NCI-H146 treated with DMSO at 0.1 percent for 48 hours (cell line): ENCODE data around the gene CCR5AS.

ENCODE experiments used
- DNase-seq: peaks from one replicate; lab custom pipeline; 2025; ENCODE audit not compliant: unreplicated experiment; lab: John Stamatoyannopoulos, UW

Gene CCR5AS

DNA sequence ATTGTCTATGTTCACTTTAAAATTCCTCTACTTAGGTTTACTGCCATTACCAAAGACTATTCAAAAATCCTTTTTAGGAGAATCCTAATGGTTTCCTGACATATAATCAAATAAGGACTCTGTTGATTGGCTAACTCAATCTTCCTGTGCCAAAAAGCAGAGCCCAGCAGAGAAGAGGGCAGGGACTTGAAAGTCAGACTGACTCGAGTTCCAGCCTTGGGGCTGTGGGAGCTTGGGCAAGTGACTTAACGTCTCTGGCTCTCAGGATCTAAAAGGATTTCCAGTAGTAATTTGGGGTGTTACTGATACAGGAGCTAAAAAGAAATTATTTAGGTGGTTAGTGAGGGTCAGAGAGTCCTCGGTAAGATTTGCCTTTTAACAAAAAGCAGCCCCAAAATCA, 25.2 kb downstream of the CCR5AS start:
- no peak for DNase-seq

- DNase-seq, result no peak
These were observed 26.2 kb downstream of the CCR5AS start for GRCh38 chr3:46380471-46381221.

- DNase-seq, result peak; percentile 9
These were observed 28.4 kb downstream of the CCR5AS start for GRCh38 chr3:46378426-46378942.

DNA sequence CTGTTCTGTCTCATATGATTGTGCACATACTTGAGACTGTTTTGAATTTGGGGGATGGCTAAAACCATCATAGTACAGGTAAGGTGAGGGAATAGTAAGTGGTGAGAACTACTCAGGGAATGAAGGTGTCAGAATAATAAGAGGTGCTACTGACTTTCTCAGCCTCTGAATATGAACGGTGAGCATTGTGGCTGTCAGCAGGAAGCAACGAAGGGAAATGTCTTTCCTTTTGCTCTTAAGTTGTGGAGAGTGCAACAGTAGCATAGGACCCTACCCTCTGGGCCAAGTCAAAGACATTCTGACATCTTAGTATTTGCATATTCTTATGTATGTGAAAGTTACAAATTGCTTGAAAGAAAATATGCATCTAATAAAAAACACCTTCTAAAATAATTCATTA, 31.1 kb downstream of the CCR5AS start:
- no peak for DNase-seq

DNA sequence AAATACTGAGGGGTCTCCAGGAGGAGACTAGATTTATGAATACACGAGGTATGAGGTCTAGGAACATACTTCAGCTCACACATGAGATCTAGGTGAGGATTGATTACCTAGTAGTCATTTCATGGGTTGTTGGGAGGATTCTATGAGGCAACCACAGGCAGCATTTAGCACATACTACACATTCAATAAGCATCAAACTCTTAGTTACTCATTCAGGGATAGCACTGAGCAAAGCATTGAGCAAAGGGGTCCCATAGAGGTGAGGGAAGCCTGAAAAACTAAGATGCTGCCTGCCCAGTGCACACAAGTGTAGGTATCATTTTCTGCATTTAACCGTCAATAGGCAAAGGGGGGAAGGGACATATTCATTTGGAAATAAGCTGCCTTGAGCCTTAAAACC, 31.6 kb downstream of the CCR5AS start:
- DNase-seq, result no peak

DNA sequence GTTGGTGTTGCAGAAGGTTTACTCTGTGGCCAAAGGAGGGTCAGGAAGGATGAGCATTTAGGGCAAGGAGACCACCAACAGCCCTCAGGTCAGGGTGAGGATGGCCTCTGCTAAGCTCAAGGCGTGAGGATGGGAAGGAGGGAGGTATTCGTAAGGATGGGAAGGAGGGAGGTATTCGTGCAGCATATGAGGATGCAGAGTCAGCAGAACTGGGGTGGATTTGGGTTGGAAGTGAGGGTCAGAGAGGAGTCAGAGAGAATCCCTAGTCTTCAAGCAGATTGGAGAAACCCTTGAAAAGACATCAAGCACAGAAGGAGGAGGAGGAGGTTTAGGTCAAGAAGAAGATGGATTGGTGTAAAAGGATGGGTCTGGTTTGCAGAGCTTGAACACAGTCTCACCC, 32.1 kb downstream of the CCR5AS start:
- DNase-seq, result no peak

GRCh38 chr3:46372492-46373359, 34.1 kb downstream of the CCR5AS start:
- no peak for DNase-seq

DNA sequence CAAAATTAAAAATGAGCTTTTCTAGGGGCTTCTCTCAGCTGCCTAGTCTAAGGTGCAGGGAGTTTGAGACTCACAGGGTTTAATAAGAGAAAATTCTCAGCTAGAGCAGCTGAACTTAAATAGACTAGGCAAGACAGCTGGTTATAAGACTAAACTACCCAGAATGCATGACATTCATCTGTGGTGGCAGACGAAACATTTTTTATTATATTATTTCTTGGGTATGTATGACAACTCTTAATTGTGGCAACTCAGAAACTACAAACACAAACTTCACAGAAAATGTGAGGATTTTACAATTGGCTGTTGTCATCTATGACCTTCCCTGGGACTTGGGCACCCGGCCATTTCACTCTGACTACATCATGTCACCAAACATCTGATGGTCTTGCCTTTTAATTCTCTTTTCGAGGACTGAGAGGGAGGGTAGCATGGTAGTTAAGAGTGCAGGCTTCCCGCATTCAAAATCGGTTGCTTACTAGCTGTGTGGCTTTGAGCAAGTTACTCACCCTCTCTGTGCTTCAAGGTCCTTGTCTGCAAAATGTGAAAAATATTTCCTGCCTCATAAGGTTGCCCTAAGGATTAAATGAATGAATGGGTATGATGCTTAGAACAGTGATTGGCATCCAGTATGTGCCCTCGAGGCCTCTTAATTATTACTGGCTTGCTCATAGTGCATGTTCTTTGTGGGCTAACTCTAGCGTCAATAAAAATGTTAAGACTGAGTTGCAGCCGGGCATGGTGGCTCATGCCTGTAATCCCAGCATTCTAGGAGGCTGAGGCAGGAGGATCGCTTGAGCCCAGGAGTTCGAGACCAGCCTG, 35.1 kb downstream of the CCR5AS start:
- DNase-seq, result no peak

GRCh38 chr3:46370839-46371518, 35.9 kb downstream of the CCR5AS start, which contains the start of gene CCR5:
Gene CCR5 (plus strand): TSS chr3:46370946. CDS start chr3:46372903, 1,957 bp downstream.
- DNase-seq, result no peak

- no peak for DNase-seq
These were observed 37.2 kb downstream of the CCR5AS start for GRCh38 chr3:46369675-46370132.

DNA sequence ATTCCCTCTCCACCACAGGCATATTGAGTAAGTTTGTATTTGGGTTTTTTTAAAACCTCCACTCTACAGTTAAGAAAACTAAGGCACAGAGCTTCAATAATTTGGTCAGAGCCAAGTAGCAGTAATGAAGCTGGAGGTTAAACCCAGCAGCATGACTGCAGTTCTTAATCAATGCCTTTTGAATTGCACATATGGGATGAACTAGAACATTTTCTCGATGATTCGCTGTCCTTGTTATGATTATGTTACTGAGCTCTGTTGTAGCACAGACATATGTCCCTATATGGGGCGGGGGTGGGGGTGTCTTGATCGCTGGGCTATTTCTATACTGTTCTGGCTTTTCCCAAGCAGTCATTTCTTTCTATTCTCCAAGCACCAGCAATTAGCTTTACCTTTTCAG, 37.7 kb downstream of the CCR5AS start:
- no peak for DNase-seq

DNA sequence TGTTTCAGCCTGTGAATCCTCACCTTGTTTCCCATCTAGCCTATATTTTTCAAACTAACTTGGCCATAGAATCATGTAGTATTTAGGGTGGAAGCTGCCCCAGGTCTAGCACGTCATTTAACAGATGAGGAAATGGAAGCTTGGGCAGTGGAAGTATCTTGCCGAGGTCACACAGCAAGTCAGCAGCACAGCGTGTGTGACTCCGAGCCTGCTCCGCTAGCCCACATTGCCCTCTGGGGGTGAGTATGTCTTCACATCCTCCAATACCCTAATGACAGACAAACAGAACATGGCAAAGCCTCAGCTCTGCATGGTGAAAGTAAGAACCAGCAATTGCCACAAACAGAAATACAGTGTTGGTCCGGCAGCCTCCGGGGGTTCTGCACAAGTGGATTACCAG, 38.3 kb downstream of the CCR5AS start:
- DNase-seq, result no peak

DNA sequence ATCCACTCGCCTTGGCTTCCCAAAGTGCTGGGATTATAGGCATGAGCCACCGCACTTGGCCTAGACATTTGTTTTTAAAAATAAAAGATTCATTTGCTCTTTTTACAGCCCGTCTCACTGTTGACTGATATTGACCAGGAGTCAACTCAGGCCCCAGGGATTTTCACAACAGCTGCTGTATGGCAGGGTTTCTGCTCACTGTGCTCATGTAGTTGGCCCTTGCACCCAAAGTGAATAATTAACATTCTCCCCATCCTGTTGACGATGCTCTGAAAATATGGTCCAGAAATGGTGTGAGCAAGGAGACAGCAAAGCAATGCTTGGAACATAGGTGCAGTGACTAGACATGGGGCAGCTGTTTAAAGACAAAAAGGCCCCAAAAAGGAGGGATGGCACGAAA, 39.1 kb downstream of the CCR5AS start:
- DNase-seq, result no peak

DNA sequence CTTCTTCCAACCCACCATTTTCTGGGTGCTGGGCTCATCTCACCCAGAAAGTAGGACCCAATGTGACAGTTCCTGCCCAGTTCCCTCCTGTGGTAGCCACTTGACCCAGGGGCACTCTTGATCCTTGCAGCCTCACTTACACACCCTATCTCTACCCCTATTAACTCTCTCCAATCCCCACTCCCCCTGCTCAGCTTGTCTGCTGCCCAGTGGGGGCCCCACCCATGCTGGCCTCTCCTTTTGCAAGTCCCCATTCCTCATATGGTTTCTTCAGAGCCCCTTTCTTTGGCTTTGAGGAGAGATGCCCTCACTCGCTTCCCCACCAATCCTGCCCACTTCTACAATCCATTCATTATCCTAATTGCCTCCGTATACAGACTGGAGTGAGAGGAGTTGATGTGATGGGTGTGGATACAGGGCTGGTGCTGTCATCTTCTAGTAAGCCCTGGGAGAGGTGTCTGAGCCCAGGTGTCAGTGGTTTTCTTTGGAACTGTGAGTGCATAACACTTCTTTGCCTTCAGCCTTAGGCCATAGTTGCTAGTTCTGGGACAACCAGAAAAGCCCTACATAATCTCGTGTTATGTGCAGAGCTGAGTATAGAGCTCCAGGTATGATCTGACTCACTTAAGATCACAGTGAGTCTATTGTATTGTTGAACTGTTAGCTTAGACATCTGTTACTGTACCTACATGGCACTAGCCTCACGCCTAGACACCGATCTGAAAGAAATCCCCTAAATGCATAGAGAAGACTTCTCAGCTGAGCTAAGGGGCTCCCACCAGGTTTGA, 40.9 kb downstream of the CCR5AS start:
- DNase-seq, result no peak

DNA sequence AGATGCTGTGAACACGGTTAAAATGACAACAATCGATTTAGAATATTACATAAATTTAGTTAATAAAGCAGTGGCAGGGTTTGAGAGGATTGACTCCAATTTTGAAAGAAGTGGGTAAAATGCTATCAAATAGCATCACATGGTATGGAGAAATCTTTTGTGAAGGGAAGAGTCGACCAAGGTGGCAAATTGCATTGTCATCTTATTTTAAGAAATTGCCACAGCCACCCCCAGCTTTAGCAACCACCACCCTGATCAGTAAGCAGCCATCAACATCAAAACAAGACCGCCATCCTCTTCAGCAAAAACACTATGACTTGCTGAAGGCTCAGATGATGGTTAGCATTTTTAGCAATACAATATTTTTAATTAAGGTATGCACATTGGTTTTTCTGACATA, 41.8 kb downstream of the CCR5AS start:
- no peak for DNase-seq

DNA sequence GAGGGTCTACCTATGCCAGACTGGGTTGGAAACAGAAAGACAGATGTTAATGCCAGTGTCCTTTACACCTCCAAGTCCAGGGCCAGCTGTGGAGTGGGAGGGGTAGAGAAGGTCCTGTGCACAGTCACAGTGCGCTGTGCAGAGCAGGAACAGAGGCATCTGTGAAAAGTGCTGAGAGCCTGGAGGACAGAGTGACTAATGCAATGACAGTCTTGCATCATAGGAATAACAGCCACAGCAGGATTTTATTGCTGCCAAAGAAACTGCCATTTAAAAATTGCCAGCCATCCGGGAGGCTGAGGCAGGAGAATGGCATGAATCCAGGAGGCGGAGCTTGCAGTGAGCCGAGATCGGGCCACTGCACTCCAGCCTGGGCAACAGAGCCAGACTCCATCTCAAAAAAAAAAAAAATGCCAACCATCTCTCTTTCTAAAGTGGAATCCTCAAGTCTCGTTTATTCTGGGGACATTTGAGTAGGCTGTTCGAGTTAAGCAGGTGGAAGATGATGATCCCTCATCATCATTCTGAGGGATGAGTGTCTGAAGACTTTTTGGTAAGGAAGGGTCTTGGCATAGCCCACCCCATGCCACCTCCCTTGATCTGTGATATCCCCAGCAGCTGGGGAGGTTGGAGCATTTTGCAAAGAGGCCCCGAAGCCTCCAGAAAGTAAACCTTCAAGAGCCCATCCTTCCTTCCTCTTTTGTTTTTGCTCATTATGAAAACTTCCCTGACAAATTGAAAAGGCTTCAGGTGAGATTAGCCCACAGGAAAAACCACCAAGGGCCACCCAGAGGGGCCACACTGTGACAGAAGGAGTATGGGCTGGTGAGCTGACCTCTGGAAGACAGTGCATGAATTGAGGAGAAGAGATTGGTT, 45.2 kb downstream of the CCR5AS start:
- no peak for DNase-seq

DNA sequence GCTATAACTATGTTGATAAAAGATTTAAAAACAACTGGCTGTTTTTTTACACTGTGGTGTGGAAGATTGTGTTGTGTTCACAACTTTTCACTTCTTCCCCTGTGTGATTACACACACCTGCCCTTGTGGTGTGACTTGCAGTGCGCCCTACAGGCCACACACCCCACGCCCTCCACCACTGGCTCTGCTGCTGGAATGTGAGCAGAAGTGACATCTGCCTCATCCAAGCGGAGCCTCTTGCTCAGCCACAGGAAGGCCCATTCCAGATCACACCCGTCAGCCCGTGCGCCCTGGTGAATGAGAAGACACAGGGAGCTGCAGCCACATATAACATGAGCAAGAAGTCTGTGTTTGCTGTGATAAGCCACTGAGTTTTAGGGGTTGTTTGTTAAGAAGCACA, 46.0 kb downstream of the CCR5AS start:
- DNase-seq, result no peak

GRCh38 chr3:46359733-46360493, 47.0 kb downstream of the CCR5AS start:
- DNase-seq, result peak; percentile 21
